MG63 (cell line): ENCODE data around the gene TCF12. TPM values are rescaled to one million over a fixed set of nuclear protein-coding genes. Genes with fewer than 3 reads are reported as not detected.

Experiments used
- DNase-seq: peaks from one replicate; pipeline ENCODE4 v3.0.0-alpha.2; 2020
- H3K27me3 ChIP-seq: fragments of 250-450 bp; sonication (Bioruptor Pico); 2 replicates; pipeline ENCODE4 v1.5.1; 2020; ENCODE audit warnings: mild to moderate bottlenecking, moderate library complexity
- H3K36me3 ChIP-seq: fragments of 250-450 bp; sonication (Bioruptor Pico); 2 replicates; pipeline ENCODE4 v1.5.1; 2020; ENCODE audit warnings: mild to moderate bottlenecking, moderate library complexity
- H3K4me3 ChIP-seq: fragments of 250-450 bp; sonication (Bioruptor Pico); 2 replicates; pipeline ENCODE4 v1.5.1; 2020; ENCODE audit warnings: mild to moderate bottlenecking, moderate library complexity
- H3K9me3 ChIP-seq: fragments of 250-450 bp; sonication (Bioruptor Pico); 2 replicates; pipeline ENCODE4 v1.5.1; 2020; ENCODE audit warnings: mild to moderate bottlenecking, moderate library complexity
- total RNA-seq: library from RNA; depleted of rRNA; stranded (reverse); fragments of >200 nt; shearing (Covaris generic); gene quantifications from 2 replicates; pipeline ENCODE4 v1.2.3, GENCODE V29; 2014; ENCODE audit warnings: low replicate concordance

TCF12 gene
- total RNA-seq, 1 experiment from 2014 or later, result 48.8 TPM

- no peak for DNase-seq
- no peaks in the 10 kb centered on the region for H3K27me3 ChIP-seq
- no peaks in the 10 kb centered on the region for H3K9me3 ChIP-seq
- H3K4me3 ChIP-seq, result no peak overlapping the region
- H3K36me3 ChIP-seq, result no peaks in the 10 kb centered on the region
Observed at GRCh38 chr15:56901931-56902330, 16.5 kb upstream of the TCF12 start.

GRCh38 chr15:56906766-56907165 is 11.7 kb upstream of the TCF12 start:
- Histone ChIP-seq H3K4me3 (no peak overlapping the region), H3K36me3 (no peaks in the 10 kb centered on the region), H3K27me3 (no peaks in the 10 kb centered on the region), H3K9me3 (no peaks in the 10 kb centered on the region)
- no peak for DNase-seq

DNA sequence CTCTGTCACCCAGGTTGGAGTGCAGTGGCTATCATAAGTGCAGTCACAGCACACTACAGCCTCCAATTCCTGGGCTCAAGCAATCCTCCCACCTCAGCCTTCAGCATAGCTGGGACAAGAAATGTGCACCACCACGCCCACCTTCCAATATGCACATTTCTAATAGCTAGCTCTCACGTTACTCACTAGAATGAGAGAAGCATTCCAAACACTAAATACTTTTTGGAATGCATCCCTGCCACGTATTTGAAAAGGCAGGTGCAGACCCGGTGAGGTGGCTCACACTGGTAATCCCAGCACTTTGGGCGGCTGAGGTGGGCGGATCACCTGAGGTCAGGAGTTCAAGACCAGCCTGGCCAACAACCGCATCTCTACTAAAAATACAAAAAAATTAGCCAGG is 7.6 kb upstream of the TCF12 start:
- Histone ChIP-seq H3K36me3 (no peaks in the 10 kb centered on the region), H3K4me3 (no peak overlapping the region), H3K9me3 (no peaks in the 10 kb centered on the region), H3K27me3 (no peaks in the 10 kb centered on the region)
- no peak for DNase-seq

GRCh38 chr15:56913241-56913640 is 5.2 kb upstream of the TCF12 start:
- Histone ChIP-seq H3K4me3 (no peak overlapping the region), H3K36me3 (peaks cover 10% of the 10 kb centered on the region), H3K27me3 (no peaks in the 10 kb centered on the region), H3K9me3 (no peaks in the 10 kb centered on the region)
- no peak for DNase-seq

DNA sequence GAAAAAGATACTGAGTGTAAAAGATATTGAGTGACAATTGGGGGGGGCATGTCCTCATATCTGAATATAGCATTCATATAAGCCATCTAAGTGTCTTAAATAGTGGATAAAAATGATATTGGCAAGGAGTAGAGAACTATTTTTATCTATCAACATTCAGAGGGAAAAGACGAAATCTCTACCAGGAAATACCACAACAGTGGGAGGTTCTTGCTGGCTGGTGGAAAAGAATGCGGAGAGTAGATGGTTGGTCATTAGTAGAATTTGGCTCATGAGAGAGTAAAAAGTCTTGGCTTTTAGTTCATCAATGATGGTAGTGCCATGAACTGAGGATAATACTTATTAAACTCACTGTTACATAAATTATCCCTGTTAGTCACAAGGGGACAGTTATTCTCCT is 4.8 kb upstream of the TCF12 start:
- DNase-seq, result no peak
- Histone ChIP-seq H3K36me3 (peaks cover 10% of the 10 kb centered on the region), H3K9me3 (no peaks in the 10 kb centered on the region), H3K27me3 (no peaks in the 10 kb centered on the region), H3K4me3 (no peak overlapping the region)

- no peaks in the 10 kb centered on the region for H3K9me3 ChIP-seq
- no peak for DNase-seq
- H3K36me3 ChIP-seq, result peaks cover 15% of the 10 kb centered on the region
Observed at GRCh38 chr15:56915888-56916287, 2.6 kb upstream of the TCF12 start.

GRCh38 chr15:56916825-56917477 is 1.5 kb upstream of the TCF12 start:
- DNase-seq, result no peak
- H3K36me3 ChIP-seq, result peaks cover 21% of the 10 kb centered on the region
- no peaks in the 10 kb centered on the region for H3K9me3 ChIP-seq
- peak overlapping the region; percentile 98 for H3K4me3 ChIP-seq
- H3K27me3 ChIP-seq, result no peaks in the 10 kb centered on the region

More at GRCh38 chr15:56915888-56916287, 2.6 kb upstream of the TCF12 start:
- Histone ChIP-seq H3K4me3 (no peak overlapping the region), H3K27me3 (no peaks in the 10 kb centered on the region)

DNA sequence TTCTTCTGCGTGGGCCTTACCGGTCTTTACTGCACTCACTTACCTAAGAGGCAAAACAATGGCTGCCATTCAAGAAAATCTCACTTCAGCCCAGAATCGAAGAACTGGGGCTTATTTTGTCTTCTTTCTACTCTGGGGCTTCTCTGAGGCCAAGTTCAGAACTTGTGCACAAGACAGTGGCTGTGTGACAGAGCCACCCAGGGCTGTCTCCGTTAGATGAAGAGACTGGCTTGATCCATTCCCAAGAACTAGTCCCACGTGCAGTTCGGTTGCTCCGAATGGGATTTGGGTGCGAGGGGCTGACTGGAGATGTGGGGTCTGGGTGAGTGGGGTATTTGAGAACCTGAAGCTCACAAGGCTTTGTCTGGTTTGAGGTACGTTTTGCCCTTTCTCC is 795 bp upstream of the TCF12 start:
- Histone ChIP-seq H3K4me3 (peak overlapping the region; percentile 98), H3K9me3 (no peaks in the 10 kb centered on the region), H3K27me3 (no peaks in the 10 kb centered on the region), H3K36me3 (peaks cover 28% of the 10 kb centered on the region)
- DNase-seq, result no peak

DNA sequence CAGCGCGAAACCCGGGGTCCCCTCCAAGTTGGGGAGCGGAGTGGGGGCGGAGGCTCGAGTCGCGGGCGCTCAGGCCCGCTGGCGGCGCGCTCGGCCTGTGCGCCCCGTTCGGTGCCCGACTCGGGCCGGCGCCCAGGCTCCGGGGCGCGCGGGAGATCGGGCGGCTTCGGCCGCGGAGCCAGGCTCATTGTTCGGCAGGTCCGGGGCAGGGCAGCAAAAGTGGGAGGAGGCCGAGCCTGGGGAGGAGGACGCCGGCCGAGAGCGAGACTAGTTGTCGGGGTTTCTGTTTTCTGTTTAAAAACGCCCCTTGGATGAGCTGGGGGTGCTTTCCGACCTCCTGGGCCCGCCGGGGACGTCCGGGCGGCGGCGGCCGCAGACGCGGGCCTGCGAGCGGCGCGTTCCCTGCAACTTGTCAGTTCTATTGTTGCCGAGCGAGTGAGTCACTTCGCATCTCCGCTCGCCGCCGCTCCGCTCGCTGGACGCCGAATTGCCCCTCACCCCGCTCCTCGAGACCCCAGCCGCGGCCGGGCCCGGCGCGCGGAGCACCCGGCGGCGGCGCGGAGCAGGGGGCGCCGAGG is 676 bp downstream of the TCF12 start:
- Histone ChIP-seq H3K27me3 (no peaks in the 10 kb centered on the region), H3K36me3 (peaks cover 43% of the 10 kb centered on the region), H3K9me3 (no peaks in the 10 kb centered on the region), H3K4me3 (peak overlapping the region; percentile 98)
- peak; percentile 76 for DNase-seq

DNA sequence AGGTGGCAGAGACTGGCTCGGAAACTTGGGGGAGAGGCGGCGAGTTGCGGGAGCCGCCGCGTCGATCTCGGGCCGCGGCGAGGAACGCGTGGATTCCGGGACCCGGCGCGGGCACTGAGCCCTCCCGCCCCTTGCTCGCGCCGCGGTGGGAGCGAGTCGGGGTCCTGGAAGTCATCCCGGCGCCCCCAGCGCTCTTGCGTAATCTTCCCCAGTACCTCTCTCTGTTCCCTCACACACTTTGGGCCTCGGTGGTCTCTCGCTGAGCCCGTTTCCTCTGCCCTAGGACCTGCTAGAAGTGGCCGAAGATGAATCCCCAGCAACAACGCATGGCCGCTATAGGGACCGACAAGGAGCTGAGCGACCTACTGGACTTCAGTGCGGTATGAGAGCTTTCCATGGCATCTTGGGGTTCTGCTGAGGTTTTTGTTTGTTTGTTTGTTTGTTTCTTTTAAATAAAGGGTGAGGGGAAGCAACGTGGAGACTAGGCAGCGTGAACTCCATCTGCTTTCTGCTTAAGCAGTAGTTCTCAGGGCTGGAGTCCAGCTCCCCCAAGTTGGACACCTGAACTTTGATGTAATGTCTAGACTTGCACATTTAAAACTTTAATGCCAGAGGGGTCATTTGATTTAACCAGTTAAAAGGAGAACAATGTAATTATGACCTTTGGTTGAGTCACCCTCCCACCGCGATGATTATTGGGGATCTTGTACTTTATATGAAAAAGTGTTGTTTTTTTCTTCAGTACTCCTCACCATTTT is 1.3 kb downstream of the TCF12 start:
- H3K36me3 ChIP-seq, result peaks cover 49% of the 10 kb centered on the region
- DNase-seq, result peak; percentile 24

GRCh38 chr15:56920367-56920627 is 1.9 kb downstream of the TCF12 start:
- no peak for DNase-seq
- H3K4me3 ChIP-seq, result peak overlapping the region; percentile 98
- no peaks in the 10 kb centered on the region for H3K27me3 ChIP-seq
- peaks cover 50% of the 10 kb centered on the region for H3K36me3 ChIP-seq
- no peaks in the 10 kb centered on the region for H3K9me3 ChIP-seq

More for the DNA sequence above, 1.3 kb downstream of the TCF12 start:
- no peaks in the 10 kb centered on the region for H3K9me3 ChIP-seq
- no peaks in the 10 kb centered on the region for H3K27me3 ChIP-seq
- peak overlapping the region; percentile 98 for H3K4me3 ChIP-seq

- no peaks in the 10 kb centered on the region for H3K9me3 ChIP-seq
- H3K27me3 ChIP-seq, result no peaks in the 10 kb centered on the region
- H3K4me3 ChIP-seq, result no peak overlapping the region
- DNase-seq, result no peak
- peaks cover 51% of the 10 kb centered on the region for H3K36me3 ChIP-seq
Observed at GRCh38 chr15:56923174-56923591, 4.7 kb downstream of the TCF12 start.

DNA sequence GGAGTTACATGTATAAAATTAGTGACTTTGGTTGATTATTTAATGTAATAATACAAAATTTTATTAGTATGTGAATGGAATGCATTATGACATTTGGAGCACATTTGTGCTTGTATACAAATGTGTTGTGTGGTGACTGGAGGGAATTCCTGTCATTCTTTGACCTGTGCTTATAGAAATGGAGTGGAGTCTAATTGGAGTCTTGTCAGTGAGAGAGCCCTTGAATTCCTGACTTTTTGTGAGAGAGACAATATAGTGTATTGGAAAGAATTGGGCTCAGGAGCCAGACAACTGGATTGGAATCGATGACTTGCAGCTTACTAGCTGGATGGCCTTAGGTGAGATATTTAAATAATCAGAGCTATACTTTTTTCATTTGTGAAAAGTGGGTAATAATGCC is 9.4 kb downstream of the TCF12 start:
- no peak overlapping the region for H3K4me3 ChIP-seq
- peaks cover 36% of the 10 kb centered on the region for H3K36me3 ChIP-seq
- H3K27me3 ChIP-seq, result no peaks in the 10 kb centered on the region
- H3K9me3 ChIP-seq, result no peaks in the 10 kb centered on the region
- DNase-seq, result no peak

GRCh38 chr15:56929399-56929798 is 11.0 kb downstream of the TCF12 start:
- Histone ChIP-seq H3K36me3 (peaks cover 25% of the 10 kb centered on the region), H3K27me3 (no peaks in the 10 kb centered on the region), H3K4me3 (no peak overlapping the region), H3K9me3 (no peaks in the 10 kb centered on the region)
- no peak for DNase-seq

DNA sequence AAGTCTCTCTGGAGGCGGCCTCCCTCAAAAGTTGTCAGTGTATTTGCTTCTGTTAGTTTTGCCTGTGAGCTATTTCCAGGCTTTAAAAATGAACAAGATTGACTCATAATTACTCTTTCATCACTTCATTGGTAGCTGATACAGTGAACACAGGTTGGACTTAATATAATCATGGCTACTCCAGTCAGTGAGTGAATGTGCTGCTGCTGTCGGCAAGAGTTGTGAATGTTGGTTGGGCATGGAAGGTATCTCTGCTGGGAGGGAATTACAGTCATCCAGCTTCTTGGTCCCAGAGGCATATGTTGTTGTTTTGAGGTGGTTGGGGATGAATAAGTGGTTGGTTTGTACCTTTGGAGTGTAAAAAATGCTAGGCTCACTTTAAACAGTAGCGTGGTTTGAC is 11.5 kb downstream of the TCF12 start:
- Histone ChIP-seq H3K4me3 (no peak overlapping the region), H3K9me3 (no peaks in the 10 kb centered on the region), H3K27me3 (no peaks in the 10 kb centered on the region), H3K36me3 (peaks cover 21% of the 10 kb centered on the region)
- no peak for DNase-seq

GRCh38 chr15:56930669-56931313 is 12.3 kb downstream of the TCF12 start:
- Histone ChIP-seq H3K9me3 (no peaks in the 10 kb centered on the region), H3K36me3 (peaks cover 22% of the 10 kb centered on the region)
- DNase-seq, result no peak

DNA sequence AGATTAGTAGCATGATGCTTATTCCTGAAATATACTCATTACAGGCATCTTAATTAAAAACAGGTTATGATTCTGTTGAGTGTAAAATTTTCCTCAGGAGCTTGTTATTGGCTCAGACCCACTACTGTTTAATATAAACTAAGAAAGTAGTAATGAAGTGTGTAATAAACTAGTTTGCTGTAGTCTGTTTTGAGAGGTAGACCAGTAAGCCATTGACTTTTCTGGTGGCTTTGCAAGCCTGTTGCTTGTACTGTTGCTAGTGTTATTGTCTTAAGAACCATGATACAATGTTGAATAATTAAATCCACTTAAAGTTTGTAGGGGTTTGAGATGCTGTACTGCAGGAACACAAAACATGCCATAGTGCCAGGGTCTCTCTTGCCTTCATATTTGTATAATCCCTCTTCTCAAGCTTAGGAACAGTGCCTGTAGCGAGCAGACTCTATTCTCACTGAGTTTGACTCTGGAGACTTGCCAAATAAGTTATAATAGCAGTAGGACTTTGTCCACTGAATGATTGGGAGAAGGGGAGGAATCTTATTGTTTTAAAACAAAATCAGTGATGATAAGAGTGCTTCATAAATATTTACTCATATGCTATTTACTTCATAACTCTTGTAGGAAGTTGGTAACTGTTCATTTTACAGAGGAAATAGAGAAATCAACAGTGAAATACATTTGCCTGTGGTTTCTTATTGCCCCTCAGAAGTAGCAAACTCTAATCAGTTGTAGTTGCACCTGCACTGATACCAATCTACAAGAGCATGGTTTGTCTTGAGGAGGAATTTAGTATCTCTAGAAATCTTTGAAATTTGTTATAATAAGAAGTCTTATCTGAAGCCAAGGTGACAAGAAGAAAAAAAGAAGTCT is 13.4 kb downstream of the TCF12 start:
- no peaks in the 10 kb centered on the region for H3K9me3 ChIP-seq
- no peak for DNase-seq
- H3K27me3 ChIP-seq, result no peaks in the 10 kb centered on the region
- H3K36me3 ChIP-seq, result peaks cover 17% of the 10 kb centered on the region
- H3K4me3 ChIP-seq, result no peak overlapping the region

More at GRCh38 chr15:56930669-56931313, 12.3 kb downstream of the TCF12 start:
- Histone ChIP-seq H3K4me3 (no peak overlapping the region), H3K27me3 (no peaks in the 10 kb centered on the region)
